Measurements from ENCODE around the gene AGFG2. TPM values are rescaled to one million over a fixed set of nuclear protein-coding genes. Genes with fewer than 3 reads are reported as not detected.

The AGFG2 gene, protein sequence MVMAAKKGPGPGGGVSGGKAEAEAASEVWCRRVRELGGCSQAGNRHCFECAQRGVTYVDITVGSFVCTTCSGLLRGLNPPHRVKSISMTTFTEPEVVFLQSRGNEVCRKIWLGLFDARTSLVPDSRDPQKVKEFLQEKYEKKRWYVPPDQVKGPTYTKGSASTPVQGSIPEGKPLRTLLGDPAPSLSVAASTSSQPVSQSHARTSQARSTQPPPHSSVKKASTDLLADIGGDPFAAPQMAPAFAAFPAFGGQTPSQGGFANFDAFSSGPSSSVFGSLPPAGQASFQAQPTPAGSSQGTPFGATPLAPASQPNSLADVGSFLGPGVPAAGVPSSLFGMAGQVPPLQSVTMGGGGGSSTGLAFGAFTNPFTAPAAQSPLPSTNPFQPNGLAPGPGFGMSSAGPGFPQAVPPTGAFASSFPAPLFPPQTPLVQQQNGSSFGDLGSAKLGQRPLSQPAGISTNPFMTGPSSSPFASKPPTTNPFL
- 3.4 and 7.0 TPM in 2 replicates for total RNA-seq

DNA sequence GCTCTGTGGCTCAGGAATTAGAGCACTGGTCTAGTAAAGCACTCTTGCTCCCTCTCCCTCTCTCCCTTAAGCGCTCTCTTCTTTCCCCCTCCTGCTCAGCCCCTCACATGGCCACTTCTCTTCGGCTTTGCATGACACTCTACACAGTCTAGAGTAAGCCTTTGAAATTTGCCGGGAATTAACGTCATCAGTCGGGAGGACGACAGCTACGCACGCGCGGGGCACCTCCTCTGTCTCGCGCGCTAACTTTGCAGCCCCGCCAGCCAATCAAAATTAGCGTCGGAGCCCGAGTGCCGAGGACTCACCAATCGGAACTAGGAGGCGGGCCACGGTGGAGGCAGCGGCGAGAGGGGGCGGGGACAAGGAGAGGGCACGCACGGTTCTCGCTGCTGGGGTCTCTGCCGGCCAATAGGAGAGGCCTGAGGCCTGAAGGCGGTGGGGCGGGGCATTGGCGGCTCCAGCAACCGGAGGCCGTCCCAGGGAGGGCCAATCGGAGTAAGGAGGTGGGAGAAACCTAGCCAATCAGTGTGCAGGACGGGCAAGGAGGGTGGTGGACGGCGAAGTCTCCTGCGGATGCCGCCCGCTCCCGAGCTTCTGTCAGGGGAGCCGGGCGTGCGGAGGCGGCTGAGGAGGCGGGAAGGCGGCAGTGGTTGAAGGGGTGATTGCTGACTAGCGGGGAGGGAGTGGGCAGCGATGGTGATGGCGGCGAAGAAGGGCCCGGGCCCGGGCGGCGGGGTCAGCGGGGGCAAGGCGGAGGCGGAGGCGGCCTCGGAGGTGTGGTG is at the start of gene AGFG2:
AGFG2 (plus strand) TSS at position 550 of the 782 bp plus-strand sequence; CDS start at position 694, 144 bp downstream.

DNA sequence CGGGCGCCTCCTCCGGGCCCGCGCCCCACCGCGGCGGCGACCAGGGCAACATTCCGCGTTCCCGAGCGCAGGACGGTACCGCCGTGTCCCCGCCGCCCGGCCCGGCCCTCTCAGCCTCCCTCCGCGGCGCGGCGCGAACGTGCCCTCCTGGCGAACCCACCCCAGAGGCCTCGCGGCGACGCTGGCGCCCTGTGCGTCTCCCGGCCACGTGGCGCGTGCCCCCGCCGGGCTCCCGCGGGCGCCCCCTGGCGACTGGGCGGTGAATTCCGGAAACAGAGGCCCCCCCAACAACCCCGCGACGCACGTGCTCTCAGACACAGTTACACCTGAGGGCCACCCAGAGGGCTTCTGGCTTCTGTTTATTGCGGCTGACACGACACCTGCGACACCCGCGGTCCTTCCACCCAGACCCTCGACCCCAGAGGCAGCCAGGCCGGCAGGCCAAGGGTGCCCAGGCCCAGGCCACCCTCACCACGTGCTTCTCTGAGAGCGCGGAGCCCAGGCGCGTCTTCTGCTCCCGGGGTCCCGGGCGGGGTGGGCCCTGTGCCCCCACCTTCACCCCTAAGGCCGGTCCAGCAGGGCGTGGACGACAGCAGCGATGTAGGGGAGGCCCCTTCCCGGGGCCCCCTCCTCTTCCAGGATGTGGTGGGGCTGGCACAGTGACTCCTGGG is 34.8 kb downstream of the AGFG2 start, which contains the start of gene SAP25:
SAP25 (minus strand) TSS at position 210 of the 671 bp plus-strand sequence; CDS start at position 52, 158 bp downstream.

DNA sequence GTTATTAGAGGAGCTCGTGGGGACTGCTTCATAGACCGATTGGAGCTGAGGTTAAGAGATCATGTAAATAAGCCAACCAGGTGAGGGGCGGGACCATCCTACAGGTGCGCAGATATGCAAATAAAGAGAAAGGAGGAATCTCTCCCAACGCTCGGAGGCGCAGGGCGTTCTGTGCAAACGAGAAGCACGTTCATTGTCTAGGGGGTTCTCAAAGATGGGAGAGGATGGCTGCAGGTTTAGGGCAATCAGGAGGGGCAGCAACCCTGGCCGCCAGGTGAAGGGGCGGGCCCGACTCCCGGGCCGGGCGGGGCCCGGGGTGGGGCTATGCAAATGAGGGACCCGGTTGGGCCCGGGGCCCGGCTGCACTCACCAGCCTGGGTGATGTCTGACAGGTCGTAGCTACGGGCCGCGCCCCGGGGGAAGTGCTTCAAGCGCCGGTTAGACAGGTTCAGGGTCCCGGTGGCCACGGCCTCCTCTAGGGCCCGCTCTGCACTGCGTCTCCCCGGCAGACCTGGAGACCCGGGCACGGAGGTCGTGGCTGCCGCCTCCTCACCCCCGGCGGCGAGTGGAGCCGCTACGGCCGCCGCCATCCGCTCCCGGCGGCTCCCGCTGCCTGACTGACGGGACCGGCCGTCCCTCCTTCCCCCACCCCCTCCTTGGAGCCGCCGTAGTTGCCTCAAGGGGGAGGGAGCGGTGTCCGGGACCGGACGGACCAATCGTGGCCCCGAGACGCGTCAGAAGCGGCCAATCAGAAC is 46.7 kb downstream of the AGFG2 start, which contains the start of gene LRCH4:
LRCH4 (minus strand) TSS at position 619 of the 755 bp plus-strand sequence; CDS start at position 590, 29 bp downstream.

DNA sequence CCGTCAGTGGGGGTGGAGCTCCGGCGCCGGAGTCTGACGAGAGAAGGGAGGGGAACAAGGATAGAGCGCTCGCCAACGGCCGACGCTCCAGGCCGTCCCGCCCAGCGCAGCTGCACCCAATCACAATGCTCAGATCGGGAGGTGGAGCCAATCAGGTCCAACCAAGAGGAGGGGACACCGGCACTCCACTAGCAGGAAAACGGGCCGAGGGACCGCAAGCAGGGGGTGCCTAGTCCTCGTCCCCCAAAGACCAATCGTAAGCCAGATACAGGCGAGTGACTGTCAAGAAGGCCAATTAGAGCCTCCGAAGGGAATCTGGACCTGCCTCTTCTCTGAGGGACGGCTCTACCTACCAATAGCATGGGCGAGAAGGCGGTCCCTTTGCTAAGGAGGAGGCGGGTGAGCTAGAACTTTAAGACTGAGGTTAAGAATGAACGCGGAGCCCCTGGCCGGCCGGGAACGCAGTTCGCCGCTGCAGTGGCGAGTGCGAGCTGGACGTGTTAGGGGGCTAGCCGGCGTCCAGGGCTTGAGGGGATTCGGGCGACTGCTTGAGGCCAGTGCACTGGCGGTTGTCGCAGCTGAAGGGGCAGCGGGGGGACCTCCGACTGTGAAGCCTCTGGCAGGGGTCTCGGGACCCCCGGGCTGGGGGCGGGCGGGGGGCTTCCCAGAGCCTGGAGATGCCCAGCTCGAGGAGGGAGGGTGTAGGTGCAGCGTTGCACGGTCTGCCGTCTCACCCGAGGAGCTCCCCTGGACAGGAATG is 47.4 kb downstream of the AGFG2 start, which contains the start of gene FBXO24:
FBXO24 (plus strand) TSS at position 63 of the 760 bp plus-strand sequence; CDS start at position 361, 298 bp downstream.

DNA sequence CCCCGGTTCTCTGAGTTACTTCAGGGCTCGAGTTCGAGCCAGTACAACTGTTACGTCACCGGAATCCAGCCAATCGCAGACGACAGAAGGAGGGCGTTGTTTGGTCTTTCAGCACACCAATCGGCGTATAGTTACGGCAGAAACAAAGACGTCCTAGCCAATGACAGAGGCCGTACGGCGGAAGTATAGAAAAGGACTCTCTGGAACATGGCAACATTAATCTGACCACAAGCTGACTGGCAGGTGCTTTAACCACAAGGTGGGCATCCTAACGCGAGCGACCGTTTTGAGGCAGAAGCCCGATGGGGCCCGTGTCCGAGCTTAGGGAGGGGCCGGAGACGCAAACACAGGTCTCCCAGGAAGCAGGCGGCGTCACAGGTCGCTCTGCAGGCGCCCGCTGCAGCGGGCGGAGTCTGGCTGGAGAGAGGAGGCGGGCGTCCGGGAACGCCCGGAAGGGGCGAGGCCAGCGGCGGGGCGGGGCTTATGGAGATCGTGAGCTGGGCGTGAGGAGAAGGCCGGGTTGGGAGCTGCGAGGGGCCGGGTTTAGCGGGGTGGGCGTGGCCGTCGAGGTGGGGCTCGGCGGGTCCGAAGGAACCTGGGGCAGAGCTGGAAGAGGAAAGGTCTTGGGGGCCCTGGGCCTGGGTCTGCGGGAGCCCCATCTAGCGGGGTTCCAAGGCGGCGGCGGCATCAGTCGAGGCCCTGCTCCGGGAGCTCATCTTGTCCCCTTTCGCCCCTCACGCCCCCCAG is 73.2 kb downstream of the AGFG2 start, which contains the start of gene MOSPD3:
MOSPD3 (plus strand) TSS at position 558 of the 747 bp plus-strand sequence. CDS start 252 bp downstream, outside the sequence.

Other genes starting within 250 kb of the AGFG2 start
- gene SPDYE3, start 231.5 kb upstream of the AGFG2 start, total RNA-seq = not detected in 2 replicates
- 3.2 and 5.8 TPM in 2 replicates for gene PILRB, start 181.1 kb upstream of the AGFG2 start, total RNA-seq
- gene PILRA, start 165.7 kb upstream of the AGFG2 start, total RNA-seq = under 0.01 TPM in 1 of 2 replicates, not detected in the other
- gene ZCWPW1, start 110.5 kb upstream of the AGFG2 start, total RNA-seq = 1.4 and 2.8 TPM in 2 replicates
- gene MEPCE, start 109.4 kb upstream of the AGFG2 start, total RNA-seq = 14.9 and 16.6 TPM in 2 replicates
- gene PPP1R35, start 102.7 kb upstream of the AGFG2 start, total RNA-seq = 36.6 and 39.2 TPM in 2 replicates
- 0.48 and 0.85 TPM in 2 replicates for gene SPACDR, start 74.9 kb upstream of the AGFG2 start, total RNA-seq
- 12.4 and 14.9 TPM in 2 replicates for gene TSC22D4, start 60.0 kb upstream of the AGFG2 start, total RNA-seq
- gene NYAP1, start 55.3 kb upstream of the AGFG2 start, total RNA-seq = 0.85 and 1.4 TPM in 2 replicates
- not detected in 2 replicates for gene SAP25, start 34.7 kb downstream of the AGFG2 start, total RNA-seq
- 10.9 and 11.6 TPM in 2 replicates for gene LRCH4, start 46.9 kb downstream of the AGFG2 start, total RNA-seq
- 0.64 TPM in 1 of 2 replicates, not detected in the other for gene FBXO24, start 47.1 kb downstream of the AGFG2 start, total RNA-seq
- gene PCOLCE, start 63.2 kb downstream of the AGFG2 start, total RNA-seq = 1.4 TPM in 1 of 2 replicates, not detected in the other
- gene MOSPD3, start 73.3 kb downstream of the AGFG2 start, total RNA-seq = 3.6 and 3.9 TPM in 2 replicates
- 0.72 and 1.3 TPM in 2 replicates for gene TFR2, start 102.3 kb downstream of the AGFG2 start, total RNA-seq
- gene ACTL6B, start 117.2 kb downstream of the AGFG2 start, total RNA-seq = not detected in 2 replicates
- 99.3 and 110 TPM in 2 replicates for gene GNB2, start 134.5 kb downstream of the AGFG2 start, total RNA-seq
- 12.3 and 15.1 TPM in 2 replicates for gene GIGYF1, start 155.0 kb downstream of the AGFG2 start, total RNA-seq
- 40.7 and 63.1 TPM in 2 replicates for gene POP7, start 166.9 kb downstream of the AGFG2 start, total RNA-seq
- gene EPO, start 181.3 kb downstream of the AGFG2 start, total RNA-seq = not detected in 2 replicates
- not detected in 2 replicates for gene ZAN, start 194.4 kb downstream of the AGFG2 start, total RNA-seq

Data from tracheal epithelial cell (primary cell).